Mesenchymal stem cell (in vitro differentiated cells and primary cell): ENCODE data around the gene CADM1.

Experiments
- DNase-seq: peaks from one replicate; pipeline ENCODE4 v3.0.0-alpha.2; 2013
- H2AFZ ChIP-seq: one replicate; pipeline ENCODE4 v1.6.1; 2013; ENCODE audit warnings: low read depth, mild to moderate bottlenecking, control low read depth, inconsistent platforms, low read length, moderate library complexity
- H2AK5ac ChIP-seq: 2 replicates; pipeline ENCODE4 v1.6.1; 2013; ENCODE audit warnings: low read length, moderate library complexity, mild to moderate bottlenecking, inconsistent platforms; ENCODE audit not compliant: severe bottlenecking
- H2BK120ac ChIP-seq: one replicate; pipeline ENCODE4 v1.6.1; 2013; ENCODE audit warnings: low read depth, mild to moderate bottlenecking, inconsistent platforms, low read length, moderate library complexity
- H2BK12ac ChIP-seq, 2 experiments: one replicate each; pipeline ENCODE4 v1.6.1; 2013; ENCODE audit warnings: inconsistent platforms in 2 of 2, low read length in 2 of 2, mild to moderate bottlenecking in 2 of 2, moderate library complexity in 2 of 2, control low read depth in 1 of 2
- H2BK15ac ChIP-seq: one replicate; pipeline ENCODE4 v1.6.1; 2013; ENCODE audit warnings: mild to moderate bottlenecking, low read depth, inconsistent platforms; ENCODE audit not compliant: poor library complexity, severe bottlenecking
- H2BK5ac ChIP-seq: 2 replicates; pipeline ENCODE4 v1.6.1; 2013; ENCODE audit warnings: low read depth, mild to moderate bottlenecking, low read length, control low read depth, inconsistent platforms; ENCODE audit not compliant: poor library complexity, severe bottlenecking
- H3K14ac ChIP-seq, 2 experiments: one replicate each; pipeline ENCODE4 v1.6.1; 2013; ENCODE audit warnings: inconsistent platforms in 2 of 2, low read length in 2 of 2, control low read depth in 1 of 2, mild to moderate bottlenecking in 1 of 2, moderate library complexity in 1 of 2
- H3K18ac ChIP-seq, 2 experiments: one replicate each; pipeline ENCODE4 v1.6.1; 2013; ENCODE audit warnings: inconsistent platforms in 2 of 2, low read length in 2 of 2, control low read depth in 1 of 2, low read depth in 1 of 2, mild to moderate bottlenecking in 1 of 2
- H3K23ac ChIP-seq, 2 experiments: one replicate each; pipeline ENCODE4 v1.6.1; 2013; ENCODE audit warnings: inconsistent platforms in 2 of 2, low read length in 2 of 2, mild to moderate bottlenecking in 2 of 2, moderate library complexity in 2 of 2, control low read depth in 1 of 2
- H3K27ac ChIP-seq: 2 replicates; pipeline ENCODE4 v1.5.1; 2013; ENCODE audit warnings: mild to moderate bottlenecking, moderate library complexity, low read length, control low read depth, inconsistent platforms; ENCODE audit not compliant: poor library complexity, severe bottlenecking
- H3K27me3 ChIP-seq, 2 experiments: 2 replicates each; pipeline versions ENCODE4 v1.6.1 to v1.7.0; 2013; ENCODE audit warnings: low read length in 2 of 2, mild to moderate bottlenecking in 2 of 2, moderate library complexity in 2 of 2, control low read depth in 1 of 2, inconsistent platforms in 1 of 2; ENCODE audit not compliant: control insufficient read depth in 1 of 2, insufficient read depth in 1 of 2
- H3K36me3 ChIP-seq, 2 experiments: 2 replicates each; pipeline versions ENCODE4 v1.6.1 to v1.7.0; 2013; ENCODE audit warnings: low read length in 2 of 2, control low read depth in 1 of 2, inconsistent platforms in 1 of 2, low read depth in 1 of 2, mild to moderate bottlenecking in 1 of 2; ENCODE audit not compliant: insufficient read depth in 2 of 2, control insufficient read depth in 1 of 2
- H3K4ac ChIP-seq, 2 experiments: one replicate each; pipeline ENCODE4 v1.6.1; 2013; ENCODE audit warnings: inconsistent platforms in 2 of 2, low read length in 2 of 2, mild to moderate bottlenecking in 2 of 2, moderate library complexity in 2 of 2, control low read depth in 1 of 2, low read depth in 1 of 2
- H3K4me1 ChIP-seq: 2 replicates; pipeline ENCODE4 v1.6.1; 2013; ENCODE audit warnings: low read depth, low read length, control low read depth; ENCODE audit not compliant: control insufficient read depth, insufficient read depth
- H3K4me2 ChIP-seq: 2 replicates; pipeline ENCODE4 v1.6.1; 2013; ENCODE audit warnings: low read length, mild to moderate bottlenecking, inconsistent platforms; ENCODE audit not compliant: poor library complexity, severe bottlenecking
- H3K4me3 ChIP-seq, 2 experiments: 2 replicates each; pipeline versions ENCODE4 v1.5.1 to v1.7.0; 2013; ENCODE audit warnings: low read length in 2 of 2, mild to moderate bottlenecking in 2 of 2, control low read depth in 1 of 2, low read depth in 1 of 2; ENCODE audit not compliant: insufficient read depth in 1 of 2
- H3K79me1 ChIP-seq: replicated peaks from 2 replicates; pipeline ENCODE4 v1.6.1; 2013; ENCODE audit warnings: mild to moderate bottlenecking, control low read depth, low read length, inconsistent platforms; ENCODE audit not compliant: poor library complexity, severe bottlenecking
- H3K9ac ChIP-seq: 2 replicates; pipeline ENCODE4 v1.7.0; 2013; ENCODE audit warnings: mild to moderate bottlenecking, low read length, moderate library complexity
- H3K9me3 ChIP-seq: 2 replicates; pipeline ENCODE4 v1.7.0; 2013; ENCODE audit warnings: mild to moderate bottlenecking, low read length; ENCODE audit not compliant: control insufficient read depth
- H4K8ac ChIP-seq: one replicate; pipeline ENCODE4 v1.6.1; 2013; ENCODE audit warnings: inconsistent platforms, mild to moderate bottlenecking, low read length, moderate library complexity
- H4K91ac ChIP-seq: one replicate; pipeline ENCODE4 v1.6.1; 2013; ENCODE audit warnings: mild to moderate bottlenecking, low read length, inconsistent platforms
- WGBS: methylation state at CpG from one replicate; pipeline ENCODE4 v1.1.7; 2013; ENCODE audit warnings: mixed read lengths; 5-methylcytosine and 5-hydroxymethylcytosine counted together

The CADM1 gene

GRCh38 chr11:115166820-115167219 is 337.4 kb downstream of the CADM1 start:
- DNase-seq, result no peak
- peaks cover 8% of the 10 kb centered on the region for H3K4me1 ChIP-seq
- no peak overlapping the region for H4K8ac ChIP-seq
- no peak overlapping the region for H3K27ac ChIP-seq
- H2BK12ac ChIP-seq, result no peak overlapping the region
- H3K36me3 ChIP-seq, result no peaks in the 10 kb centered on the region
- no peak overlapping the region for H3K23ac ChIP-seq
- no peak overlapping the region for H3K18ac ChIP-seq
- H2AK5ac ChIP-seq, result no peak overlapping the region
- 67% methylated on average over 3 of the region's 6 CpGs for WGBS
- no peak overlapping the region for H3K9ac ChIP-seq
- no peaks in the 10 kb centered on the region for H3K9me3 ChIP-seq
- peaks cover 0 to 8% of the 10 kb centered on the region in 2 experiments for H3K27me3 ChIP-seq
- H2BK15ac ChIP-seq, result no peak overlapping the region
- no peak overlapping the region for H3K4me3 ChIP-seq
- no peak overlapping the region for H3K4ac ChIP-seq
- H2AFZ ChIP-seq, result no peak overlapping the region
- no peak overlapping the region for H2BK5ac ChIP-seq
- H3K4me2 ChIP-seq, result no peak overlapping the region
- no peak overlapping the region for H4K91ac ChIP-seq
- H2BK120ac ChIP-seq, result no peak overlapping the region
- no peaks in the 10 kb centered on the region for H3K79me1 ChIP-seq
- H3K14ac ChIP-seq, result no peak overlapping the region

GRCh38 chr11:115164774-115165173 is 339.4 kb downstream of the CADM1 start:
- no peak overlapping the region for H3K27ac ChIP-seq
- H4K91ac ChIP-seq, result no peak overlapping the region
- no peak overlapping the region for H2AFZ ChIP-seq
- no peaks in the 10 kb centered on the region for H3K36me3 ChIP-seq
- no peak overlapping the region for H2AK5ac ChIP-seq
- peak; percentile 17 for DNase-seq
- no peak overlapping the region for H2BK12ac ChIP-seq
- H3K18ac ChIP-seq, result no peak overlapping the region
- H3K9me3 ChIP-seq, result no peaks in the 10 kb centered on the region
- H2BK15ac ChIP-seq, result no peak overlapping the region
- WGBS, result 38% methylated on average over 6 of the region's 6 CpGs
- peak overlapping the region; percentile 14 for H3K4me2 ChIP-seq
- no peak overlapping the region for H3K23ac ChIP-seq
- H3K4ac ChIP-seq, result no peak overlapping the region
- peaks cover 0 to 8% of the 10 kb centered on the region in 2 experiments for H3K27me3 ChIP-seq
- H3K79me1 ChIP-seq, result no peaks in the 10 kb centered on the region
- H4K8ac ChIP-seq, result no peak overlapping the region
- H3K4me3 ChIP-seq, result no peak overlapping the region
- H3K9ac ChIP-seq, result no peak overlapping the region
- no peak overlapping the region for H3K14ac ChIP-seq
- no peak overlapping the region for H2BK120ac ChIP-seq
- peaks cover 5% of the 10 kb centered on the region for H3K4me1 ChIP-seq
- no peak overlapping the region for H2BK5ac ChIP-seq

- Histone ChIP-seq H2AK5ac (no peak overlapping the region), H2BK5ac (no peak overlapping the region), H3K9me3 (no peaks in the 10 kb centered on the region), H3K4me2 (no peak overlapping the region), H3K9ac (no peak overlapping the region), H3K18ac (no peak overlapping the region), H3K4me3 (no peak overlapping the region), H2BK15ac (no peak overlapping the region), H4K8ac (no peak overlapping the region), H2BK12ac (no peak overlapping the region), H3K27ac (no peak overlapping the region), H2AFZ (no peak overlapping the region), H4K91ac (no peak overlapping the region), H3K23ac (no peak overlapping the region), H3K27me3 (peaks cover 0 to 7% of the 10 kb centered on the region in 2 experiments), H3K14ac (no peak overlapping the region), H3K36me3 (no peaks in the 10 kb centered on the region), H3K4ac (no peak overlapping the region), H2BK120ac (no peak overlapping the region), H3K4me1 (peaks cover 5% of the 10 kb centered on the region), H3K79me1 (no peaks in the 10 kb centered on the region)
- DNase-seq, result no peak
- 66% methylated on average over 2 of the region's 2 CpGs for WGBS
Observed at GRCh38 chr11:115162919-115163318, 341.3 kb downstream of the CADM1 start.

GRCh38 chr11:115161876-115162275 is 342.3 kb downstream of the CADM1 start:
- 92% methylated on average over 2 of the region's 2 CpGs for WGBS

More at GRCh38 chr11:115161876-115162275, 342.3 kb downstream of the CADM1 start:
- H3K27ac ChIP-seq, result no peak overlapping the region
- no peak overlapping the region for H3K14ac ChIP-seq
- no peak overlapping the region for H3K9ac ChIP-seq
- H2BK12ac ChIP-seq, result no peak overlapping the region
- peaks cover 0 to 3% of the 10 kb centered on the region in 2 experiments for H3K27me3 ChIP-seq
- H3K4me2 ChIP-seq, result no peak overlapping the region
- H2AK5ac ChIP-seq, result no peak overlapping the region
- no peak for DNase-seq
- H4K91ac ChIP-seq, result no peak overlapping the region
- H4K8ac ChIP-seq, result no peak overlapping the region
- H3K4me3 ChIP-seq, result no peak overlapping the region
- H2BK15ac ChIP-seq, result no peak overlapping the region
- H3K18ac ChIP-seq, result no peak overlapping the region
- no peaks in the 10 kb centered on the region for H3K9me3 ChIP-seq
- H3K36me3 ChIP-seq, result no peaks in the 10 kb centered on the region
- no peak overlapping the region for H3K23ac ChIP-seq
- no peak overlapping the region for H2AFZ ChIP-seq
- H3K4me1 ChIP-seq, result peaks cover 5% of the 10 kb centered on the region
- H2BK120ac ChIP-seq, result no peak overlapping the region
- no peaks in the 10 kb centered on the region for H3K79me1 ChIP-seq
- H3K4ac ChIP-seq, result no peak overlapping the region
- no peak overlapping the region for H2BK5ac ChIP-seq
